Omental fat pad (tissue), 4 donors: ENCODE data around the gene BCO1. TPM values are rescaled to one million over a fixed set of nuclear protein-coding genes. Genes with fewer than 3 reads are reported as not detected.

Experiments used
- ATAC-seq: fragments of 150-250 bp; one replicate; pipeline ENCODE4 v1.9.1; 2016; ENCODE audit warnings: mild to moderate bottlenecking, moderate library complexity; ENCODE audit not compliant: low FRiP score
- DNase-seq: peaks from one replicate; pipeline ENCODE4 v3.0.0-alpha.2; 2019; ENCODE audit warnings: low spot score
- total RNA-seq, 4 donors: library from RNA; depleted of rRNA; stranded (reverse); fragments of >200 nt; gene quantifications; one replicate each; pipeline ENCODE4 v1.1.0, GENCODE V29; 2016
- TF ChIP-seq, protein P1 (sequence below), 3 donors: fragments of 450-650 bp; IDR thresholded peaks; one replicate each; pipeline ENCODE4 v1.5.1; 2016 to 2017; ENCODE audit warnings: antibody characterized with exemption in 3 of 3, mild to moderate bottlenecking in 3 of 3, moderate library complexity in 2 of 3

The BCO1 gene
- total RNA-seq, 4 donors from 2014 or later: 0.28 to 0.36 TPM; not detected in 2

DNA sequence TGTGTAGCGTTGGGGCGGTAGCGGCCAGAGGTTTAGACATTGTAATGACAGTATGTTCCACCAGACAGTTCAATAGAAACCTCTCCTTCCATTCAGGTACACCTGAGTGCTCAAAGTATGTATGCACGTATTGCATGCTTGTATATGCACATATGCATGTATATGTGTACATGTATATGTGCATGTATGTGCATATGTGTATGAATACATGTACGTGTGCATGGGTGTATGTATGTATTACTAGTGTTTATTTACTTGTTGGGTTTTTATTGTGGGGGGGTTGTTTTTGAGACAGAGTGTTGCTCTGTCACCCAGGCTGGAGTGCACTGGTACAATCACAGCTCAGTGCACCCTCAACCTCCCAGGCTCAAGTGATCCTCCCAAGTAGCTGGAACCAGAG, 30.0 kb downstream of the BCO1 start:
- DNase-seq (no peak), ATAC-seq (no peak)
- TF ChIP-seq, protein P1, sequence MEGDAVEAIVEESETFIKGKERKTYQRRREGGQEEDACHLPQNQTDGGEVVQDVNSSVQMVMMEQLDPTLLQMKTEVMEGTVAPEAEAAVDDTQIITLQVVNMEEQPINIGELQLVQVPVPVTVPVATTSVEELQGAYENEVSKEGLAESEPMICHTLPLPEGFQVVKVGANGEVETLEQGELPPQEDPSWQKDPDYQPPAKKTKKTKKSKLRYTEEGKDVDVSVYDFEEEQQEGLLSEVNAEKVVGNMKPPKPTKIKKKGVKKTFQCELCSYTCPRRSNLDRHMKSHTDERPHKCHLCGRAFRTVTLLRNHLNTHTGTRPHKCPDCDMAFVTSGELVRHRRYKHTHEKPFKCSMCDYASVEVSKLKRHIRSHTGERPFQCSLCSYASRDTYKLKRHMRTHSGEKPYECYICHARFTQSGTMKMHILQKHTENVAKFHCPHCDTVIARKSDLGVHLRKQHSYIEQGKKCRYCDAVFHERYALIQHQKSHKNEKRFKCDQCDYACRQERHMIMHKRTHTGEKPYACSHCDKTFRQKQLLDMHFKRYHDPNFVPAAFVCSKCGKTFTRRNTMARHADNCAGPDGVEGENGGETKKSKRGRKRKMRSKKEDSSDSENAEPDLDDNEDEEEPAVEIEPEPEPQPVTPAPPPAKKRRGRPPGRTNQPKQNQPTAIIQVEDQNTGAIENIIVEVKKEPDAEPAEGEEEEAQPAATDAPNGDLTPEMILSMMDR (IDR thresholded peaks at IDR 0.05): no peak

GRCh38 chr16:81273223-81273950, 34.9 kb downstream of the BCO1 start:
- TF ChIP-seq, protein P1 (IDR thresholded peaks at IDR 0.05): no peak
- DNase-seq: no peak
- ATAC-seq: peak; percentile 29

- ATAC-seq: no peak
- TF ChIP-seq, protein P1 (IDR thresholded peaks at IDR 0.05): no peak
- no peak for DNase-seq
These were observed 36.6 kb downstream of the BCO1 start for GRCh38 chr16:81275064-81275532.

GRCh38 chr16:81275795-81276194, 37.3 kb downstream of the BCO1 start:
- no peak for ATAC-seq
- no peak for DNase-seq
- TF ChIP-seq, protein P1 (IDR thresholded peaks at IDR 0.05): no peak

DNA sequence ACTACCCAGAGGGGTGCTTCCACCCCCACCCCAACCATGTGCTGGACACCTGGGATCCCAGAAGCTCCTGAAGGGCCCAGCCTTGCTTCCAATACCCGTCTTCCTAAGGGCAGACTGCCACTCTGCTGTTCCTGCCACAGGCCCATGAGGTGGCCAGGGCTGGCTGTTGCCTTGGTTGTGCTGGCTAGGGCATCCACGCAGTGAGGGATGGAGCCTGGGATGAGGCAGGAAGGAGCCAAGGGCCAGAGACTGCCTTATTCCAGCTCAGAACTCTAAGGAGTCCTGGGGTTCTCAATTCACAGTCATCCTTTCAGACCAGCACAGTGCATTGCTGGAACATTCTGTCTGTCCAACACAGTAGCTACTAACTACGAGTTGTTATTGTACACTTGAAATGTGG, 37.8 kb downstream of the BCO1 start:
- DNase-seq (no peak), ATAC-seq (no peak)
- TF ChIP-seq, protein P1 (IDR thresholded peaks at IDR 0.05): no peak

DNA sequence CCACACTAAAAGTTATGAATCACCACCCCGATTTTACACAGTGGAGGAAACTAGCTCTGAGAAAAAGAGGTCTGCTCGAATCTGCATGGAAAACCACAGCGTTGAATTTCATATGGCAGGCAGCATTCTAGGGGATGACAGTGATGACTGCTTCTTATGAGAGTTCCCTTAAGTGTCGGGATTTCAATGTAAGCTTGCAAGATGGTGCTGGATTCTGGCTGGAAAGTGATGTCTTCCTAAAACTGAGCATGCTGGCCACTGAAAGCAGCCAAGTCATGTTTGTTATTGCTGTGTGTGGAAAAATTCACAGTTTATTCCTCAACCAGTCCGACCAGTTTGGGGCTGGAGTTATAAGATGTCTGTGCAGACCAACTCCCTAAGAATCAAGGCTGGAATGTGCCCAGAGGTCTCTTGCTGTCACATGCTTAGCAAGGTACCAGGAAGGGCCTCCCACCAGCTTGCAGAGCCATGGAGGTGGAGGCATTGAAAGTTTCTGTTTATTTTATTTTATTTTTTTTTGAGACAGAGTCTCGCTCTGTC, 39.1 kb downstream of the BCO1 start:
- ATAC-seq (no peak), DNase-seq (no peak)
- TF ChIP-seq, protein P1 (IDR thresholded peaks at IDR 0.05): no peak

GRCh38 chr16:81278526-81278925, 40.0 kb downstream of the BCO1 start:
- TF ChIP-seq, protein P1 (IDR thresholded peaks at IDR 0.05): no peak
- no peak for DNase-seq
- no peak for ATAC-seq
